WTC11 (cell line): ENCODE measurements around the gene SNU13.

ENCODE experiments used
- CREB1 ChIP-seq: sonication (generic); formaldehyde crosslinking; IDR thresholded peaks from 2 replicates; pipeline ENCODE4 v1.8.0; 2023; ENCODE audit warnings: mild to moderate bottlenecking, missing genetic modification reagents
- CTCF ChIP-seq: fragments of 200-600 bp; IDR thresholded peaks from 2 replicates; pipeline ENCODE4 v1.8.0; 2022; ENCODE audit warnings: antibody characterized with exemption
- GABPB1 ChIP-seq: sonication (generic); formaldehyde crosslinking; IDR thresholded peaks from 2 replicates; pipeline ENCODE4 v1.8.1; 2023; ENCODE audit warnings: mild to moderate bottlenecking, missing genetic modification reagents
- IRF1 ChIP-seq: sonication (generic); formaldehyde crosslinking; IDR thresholded peaks from 2 replicates; pipeline ENCODE4 v1.8.0; 2023; ENCODE audit warnings: missing genetic modification reagents
- MAX ChIP-seq: sonication (generic); formaldehyde crosslinking; IDR thresholded peaks from 2 replicates; pipeline ENCODE4 v1.8.0; 2022; ENCODE audit warnings: mild to moderate bottlenecking, missing genetic modification reagents
- MLX ChIP-seq: sonication (generic); formaldehyde crosslinking; IDR thresholded peaks from 2 replicates; pipeline ENCODE4 v1.8.1; 2023; ENCODE audit warnings: mild to moderate bottlenecking, missing genetic modification reagents, moderate library complexity
- NR1H2 ChIP-seq: sonication (generic); formaldehyde crosslinking; IDR thresholded peaks from 2 replicates; pipeline ENCODE4 v1.9.0; 2021; ENCODE audit warnings: mild to moderate bottlenecking, moderate library complexity, missing genetic modification reagents
- PRDM15 ChIP-seq: sonication (generic); formaldehyde crosslinking; IDR thresholded peaks from 2 replicates; pipeline ENCODE4 v1.8.0; 2022; ENCODE audit warnings: missing genetic modification reagents

- no peak for TF ChIP-seq GABPB1 (CRISPR knock-in tag)
- TF ChIP-seq NR1H2 (CRISPR knock-in tag), result no peak
- TF ChIP-seq CTCF, result no peak
- TF ChIP-seq PRDM15 (CRISPR knock-in tag), result no peak
- no peak for TF ChIP-seq CREB1 (CRISPR knock-in tag)
- no peak for TF ChIP-seq MLX (CRISPR knock-in tag)
- TF ChIP-seq IRF1 (CRISPR knock-in tag), result no peak
- no peak for TF ChIP-seq MAX (CRISPR knock-in tag)
These were observed 46.1 kb downstream of the SNU13 start for GRCh38 chr22:41642331-41643110.
